PC-3 (cell line): ENCODE data around the gene RPL15. TPM values are rescaled to one million over a fixed set of nuclear protein-coding genes. Genes with fewer than 3 reads are reported as not detected.
"Not testable (repeated sequence)": the region's sequence is repeated elsewhere in the genome, so short reads cannot be mapped to it uniquely, and the experiment has no call there.

Experiments used
- ATAC-seq: fragments of 200-7000 bp; cut with Tn5 transposase; 2 replicates; pipeline ENCODE4 v1.9.1; 2020; ENCODE audit warnings: mild to moderate bottlenecking, moderate library complexity
- BruUV-seq: library from RNA; stranded (reverse); fragments of 400-500 nt; replicated peaks from 2 replicates; lab custom pipeline; 2021; lab: Mats Ljungman, UMichigan
- CTCF ChIA-PET: fragments of 300-600 bp; sonication (Branson Sonifier 250); formaldehyde crosslinking; loops from one replicate; lab custom pipeline; 2022; ENCODE audit warnings: antibody characterized with exemption; lab: Charles Lee
- POLR2A ChIA-PET: fragments of 300-600 bp; sonication (Branson Sonifier 250); formaldehyde crosslinking; loops from one replicate; lab custom pipeline; 2022; ENCODE audit warnings: antibody characterized with exemption; ENCODE audit not compliant: unreplicated experiment; lab: Charles Lee
- DNase-seq: peaks from one replicate; pipeline ENCODE4 v3.0.0-alpha.2; 2015
- H2AFZ ChIP-seq: fragments of 300-600 bp; sonication (generic); 2 replicates; pipeline ENCODE4 v1.6.0; 2016; ENCODE audit warnings: antibody characterized with exemption, low read length
- H3F3A ChIP-seq: fragments of 300-600 bp; sonication (generic); one replicate; pipeline ENCODE4 v1.6.0; 2017; ENCODE audit warnings: antibody characterized with exemption, low read length, control low read depth, mild to moderate bottlenecking; ENCODE audit not compliant: unreplicated experiment
- H3K27ac ChIP-seq: fragments of 300-600 bp; sonication (generic); 2 replicates; pipeline ENCODE4 v1.5.1; 2016; ENCODE audit warnings: mild to moderate bottlenecking, low read length
- H3K27me3 ChIP-seq: fragments of 300-600 bp; sonication (generic); 2 replicates; pipeline ENCODE4 v1.6.1; 2016; ENCODE audit warnings: low read length, mixed read lengths
- H3K36me3 ChIP-seq: fragments of 300-600 bp; sonication (generic); 2 replicates; pipeline ENCODE4 v1.6.1; 2016; ENCODE audit warnings: low read depth, mixed run types, low read length, mixed read lengths
- H3K4me1 ChIP-seq: fragments of 300-600 bp; sonication (generic); 2 replicates; pipeline ENCODE4 v1.5.1; 2016; ENCODE audit warnings: low read length; ENCODE audit not compliant: insufficient read depth
- H3K4me2 ChIP-seq: fragments of 300-600 bp; sonication (generic); 2 replicates; pipeline ENCODE4 v1.6.0; 2016; ENCODE audit warnings: low read length
- H3K4me3 ChIP-seq: fragments of 300-600 bp; sonication (generic); 2 replicates; pipeline ENCODE4 v1.5.1; 2016; ENCODE audit warnings: mild to moderate bottlenecking, low read length, mixed read lengths
- H3K79me2 ChIP-seq: fragments of 300-600 bp; sonication (generic); 2 replicates; pipeline ENCODE4 v1.6.1; 2017; ENCODE audit warnings: low read length, mixed read lengths
- H3K9ac ChIP-seq: fragments of 300-600 bp; sonication (generic); 2 replicates; pipeline ENCODE4 v1.6.0; 2016; ENCODE audit warnings: mild to moderate bottlenecking, low read length
- H3K9me2 ChIP-seq: fragments of 300-600 bp; sonication (generic); replicated peaks from 2 replicates; pipeline ENCODE4 v1.6.1; 2016; ENCODE audit warnings: mixed run types, low read length, mixed read lengths
- H3K9me3 ChIP-seq: fragments of 300-600 bp; sonication (generic); 2 replicates; pipeline ENCODE4 v1.6.1; 2016; ENCODE audit warnings: low read length, mixed read lengths
- H4K20me1 ChIP-seq: fragments of 300-600 bp; sonication (generic); 2 replicates; pipeline ENCODE4 v1.6.1; 2016; ENCODE audit warnings: low read length, mixed read lengths
- EZH2 ChIP-seq: fragments of 300-600 bp; sonication (generic); IDR thresholded peaks from one replicate; pipeline ENCODE4 v1.6.1; 2017; ENCODE audit warnings: antibody characterized with exemption, mild to moderate bottlenecking, low read length; ENCODE audit not compliant: unreplicated experiment
- EZH2phosphoT487 ChIP-seq: fragments of 300-600 bp; sonication (generic); IDR thresholded peaks from 2 replicates; pipeline ENCODE4 v1.6.1; 2018; ENCODE audit warnings: mild to moderate bottlenecking, antibody characterized with exemption, low read length, borderline replicate concordance
- intact Hi-C: fragments of 100-400 bp; cut with micrococcal nuclease; formaldehyde crosslinking; loops from 2 replicates; pipeline ENCODE4 v1.9.0; 2023
- total RNA-seq: library from RNA; depleted of rRNA; stranded (reverse); fragments of >200 nt; gene quantifications from 2 replicates; pipeline ENCODE4 v1.2.3, GENCODE V29; 2014
- TF ChIP-seq, protein P1 (sequence below): fragments of 300-600 bp; sonication (generic); conservative IDR thresholded peaks from 2 replicates; pipeline ENCODE4 v1.5.1; 2017; ENCODE audit warnings: antibody characterized with exemption, low read depth, mild to moderate bottlenecking, low read length

The RPL15 gene
- total RNA-seq, 1 experiment from 2014 or later: 1,904 TPM

GRCh38 chr3:23867838-23868237, 49.1 kb upstream of the RPL15 start:
- intact Hi-C loops: loop anchor here (5.0 kb wide), 1 partner anchor 61 kb away; the partner anchor contains the start of gene UBE2E1
- 0 out of 2 replicates have a peak, but pooled peaks cover 4% of the 10 kb centered on the region for H3K4me1 ChIP-seq
- peaks cover 62% of the 10 kb centered on the region for H3K79me2 ChIP-seq
- H3K9me2 ChIP-seq: no peaks in the 10 kb centered on the region
- peaks cover 3% of the 10 kb centered on the region; the same call in 1 of the 2 replicates for H3K36me3 ChIP-seq
- ATAC-seq (no peak), DNase-seq (no peak)
- H4K20me1 ChIP-seq: peaks cover 26% of the 10 kb centered on the region
- H3K9ac ChIP-seq: no peak overlapping the region
- H3F3A ChIP-seq: no peaks in the 10 kb centered on the region
- no peak overlapping the region for H3K27ac ChIP-seq
- no peak overlapping the region for H2AFZ ChIP-seq
- no peak overlapping the region for H3K4me3 ChIP-seq
- ChIA-PET POLR2A (no interaction called here), CTCF (no interaction called here)
- no peaks in the 10 kb centered on the region for H3K9me3 ChIP-seq
- TF ChIP-seq, protein P1, sequence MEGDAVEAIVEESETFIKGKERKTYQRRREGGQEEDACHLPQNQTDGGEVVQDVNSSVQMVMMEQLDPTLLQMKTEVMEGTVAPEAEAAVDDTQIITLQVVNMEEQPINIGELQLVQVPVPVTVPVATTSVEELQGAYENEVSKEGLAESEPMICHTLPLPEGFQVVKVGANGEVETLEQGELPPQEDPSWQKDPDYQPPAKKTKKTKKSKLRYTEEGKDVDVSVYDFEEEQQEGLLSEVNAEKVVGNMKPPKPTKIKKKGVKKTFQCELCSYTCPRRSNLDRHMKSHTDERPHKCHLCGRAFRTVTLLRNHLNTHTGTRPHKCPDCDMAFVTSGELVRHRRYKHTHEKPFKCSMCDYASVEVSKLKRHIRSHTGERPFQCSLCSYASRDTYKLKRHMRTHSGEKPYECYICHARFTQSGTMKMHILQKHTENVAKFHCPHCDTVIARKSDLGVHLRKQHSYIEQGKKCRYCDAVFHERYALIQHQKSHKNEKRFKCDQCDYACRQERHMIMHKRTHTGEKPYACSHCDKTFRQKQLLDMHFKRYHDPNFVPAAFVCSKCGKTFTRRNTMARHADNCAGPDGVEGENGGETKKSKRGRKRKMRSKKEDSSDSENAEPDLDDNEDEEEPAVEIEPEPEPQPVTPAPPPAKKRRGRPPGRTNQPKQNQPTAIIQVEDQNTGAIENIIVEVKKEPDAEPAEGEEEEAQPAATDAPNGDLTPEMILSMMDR: no peak
- TF ChIP-seq EZH2phosphoT487: no peak
- no peak for TF ChIP-seq EZH2
- H3K27me3 ChIP-seq: no peaks in the 10 kb centered on the region
- H3K4me2 ChIP-seq: no peak overlapping the region
- BruUV-seq: no TSS peak

DNA sequence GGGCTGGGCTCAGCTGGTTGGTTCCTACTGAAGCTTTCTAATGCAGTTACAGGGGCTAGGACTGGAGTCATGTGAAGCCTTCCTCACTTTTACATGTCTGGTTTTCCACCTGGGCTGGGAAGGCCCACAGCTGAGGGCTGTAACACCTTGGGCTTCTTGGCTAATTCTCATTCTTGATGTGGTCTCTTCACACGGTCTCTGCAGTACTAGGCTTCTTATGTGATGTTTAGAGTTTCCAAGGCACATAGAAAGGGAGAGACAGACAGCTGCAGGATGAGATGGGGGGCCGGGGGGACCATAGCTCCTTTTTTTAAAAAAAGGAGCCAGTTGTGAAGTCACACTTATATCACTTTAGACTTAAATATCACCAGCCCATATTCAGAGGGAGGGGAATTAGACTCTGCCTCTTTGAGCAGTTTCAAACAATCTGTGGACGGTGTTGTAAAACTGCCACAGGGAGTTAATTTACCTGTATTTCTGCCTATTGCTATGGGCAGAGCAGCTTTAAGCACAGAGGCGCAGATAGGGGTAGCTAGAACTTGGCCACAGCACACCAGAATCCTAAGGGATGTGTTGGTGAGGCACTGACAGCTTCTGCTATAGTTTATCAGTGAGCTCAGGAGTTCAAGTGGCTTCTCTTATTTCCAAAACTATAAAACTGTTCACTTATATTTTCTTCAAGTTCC, 46.8 kb upstream of the RPL15 start:
- DNase-seq: no peak
- Histone ChIP-seq H3K27me3 (no peaks in the 10 kb centered on the region), H2AFZ (no peak overlapping the region), H3K4me3 (no peak overlapping the region), H3K4me2 (no peak overlapping the region), H3K9me2 (no peaks in the 10 kb centered on the region), H3K9ac (no peak overlapping the region), H3K79me2 (peaks cover 63% of the 10 kb centered on the region), H3K9me3 (no peaks in the 10 kb centered on the region), H4K20me1 (peaks cover 26% of the 10 kb centered on the region), H3K27ac (no peak overlapping the region), H3K36me3 (no peaks in the 10 kb centered on the region), H3F3A (no peaks in the 10 kb centered on the region), H3K4me1 (peaks cover 7% of the 10 kb centered on the region; the same call in 1 of the 2 replicates)
- intact Hi-C loops: loop anchor here (5.0 kb wide), 1 partner anchor 63 kb away; the partner anchor contains the start of gene UBE2E1
- no peak for TF ChIP-seq EZH2
- TF ChIP-seq EZH2phosphoT487: no peak
- ChIA-PET POLR2A (no interaction called here), CTCF (no interaction called here)
- ATAC-seq: no peak
- BruUV-seq: no TSS peak

- H3K4me1 ChIP-seq, H3K36me3 ChIP-seq, H3K9ac ChIP-seq, H3K9me3 ChIP-seq, H3K27me3 ChIP-seq, BruUV-seq, DNase-seq, POLR2A ChIA-PET, H2AFZ ChIP-seq, CTCF ChIA-PET, H3F3A ChIP-seq, ATAC-seq, H3K9me2 ChIP-seq, H3K27ac ChIP-seq, H3K4me2 ChIP-seq, H3K4me3 ChIP-seq, intact Hi-C loops: not testable (repeated sequence)
- peaks cover 63% of the 10 kb centered on the region for H3K79me2 ChIP-seq
- peaks cover 25% of the 10 kb centered on the region for H4K20me1 ChIP-seq
Observed at GRCh38 chr3:23870663-23871043, 46.3 kb upstream of the RPL15 start.

GRCh38 chr3:23871361-23871760, 45.6 kb upstream of the RPL15 start:
- H3K4me2 ChIP-seq, H3K27ac ChIP-seq, H3K9me2 ChIP-seq, H3F3A ChIP-seq, BruUV-seq, H3K4me3 ChIP-seq, H3K9me3 ChIP-seq, ATAC-seq, CTCF ChIA-PET, DNase-seq, POLR2A ChIA-PET, H3K4me1 ChIP-seq, intact Hi-C loops, H2AFZ ChIP-seq, H3K9ac ChIP-seq, H3K36me3 ChIP-seq, H3K27me3 ChIP-seq: not testable (repeated sequence)
- Histone ChIP-seq H3K79me2 (peaks cover 63% of the 10 kb centered on the region), H4K20me1 (peaks cover 25% of the 10 kb centered on the region)
